Measurements from ENCODE around the gene SLC27A3. TPM values are rescaled to one million over a fixed set of nuclear protein-coding genes. Genes with fewer than 3 reads are reported as not detected.

Gene SLC27A3
- total RNA-seq, 1 donor from 2014 or later: 14.5 TPM

- no peak for DNase-seq
Measured at GRCh38 chr1:153799566-153800465, 24.6 kb downstream of the SLC27A3 start.

DNA sequence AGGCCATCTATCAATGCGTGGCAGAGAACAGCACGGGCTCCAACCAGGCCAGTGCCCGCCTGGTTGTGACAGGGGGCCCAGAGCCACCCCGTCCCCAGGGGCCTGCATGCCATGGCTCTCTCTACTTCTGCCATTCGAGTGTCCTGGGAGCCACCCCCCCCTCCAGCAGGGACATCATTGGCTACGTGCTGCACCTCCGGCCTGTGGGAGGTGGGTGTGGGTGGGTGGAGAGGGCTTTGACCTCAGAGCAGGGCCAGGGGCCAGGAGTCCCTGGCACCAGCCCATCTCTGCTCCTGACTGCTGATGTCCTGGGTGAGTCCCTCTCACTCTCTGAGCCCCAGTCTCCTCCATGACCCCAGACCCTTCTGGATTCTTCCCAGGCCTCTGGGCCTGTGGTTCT is 25.3 kb downstream of the SLC27A3 start:
- DNase-seq: no peak

- DNase-seq: no peak
Measured at GRCh38 chr1:153801028-153801625, 25.9 kb downstream of the SLC27A3 start.

DNA sequence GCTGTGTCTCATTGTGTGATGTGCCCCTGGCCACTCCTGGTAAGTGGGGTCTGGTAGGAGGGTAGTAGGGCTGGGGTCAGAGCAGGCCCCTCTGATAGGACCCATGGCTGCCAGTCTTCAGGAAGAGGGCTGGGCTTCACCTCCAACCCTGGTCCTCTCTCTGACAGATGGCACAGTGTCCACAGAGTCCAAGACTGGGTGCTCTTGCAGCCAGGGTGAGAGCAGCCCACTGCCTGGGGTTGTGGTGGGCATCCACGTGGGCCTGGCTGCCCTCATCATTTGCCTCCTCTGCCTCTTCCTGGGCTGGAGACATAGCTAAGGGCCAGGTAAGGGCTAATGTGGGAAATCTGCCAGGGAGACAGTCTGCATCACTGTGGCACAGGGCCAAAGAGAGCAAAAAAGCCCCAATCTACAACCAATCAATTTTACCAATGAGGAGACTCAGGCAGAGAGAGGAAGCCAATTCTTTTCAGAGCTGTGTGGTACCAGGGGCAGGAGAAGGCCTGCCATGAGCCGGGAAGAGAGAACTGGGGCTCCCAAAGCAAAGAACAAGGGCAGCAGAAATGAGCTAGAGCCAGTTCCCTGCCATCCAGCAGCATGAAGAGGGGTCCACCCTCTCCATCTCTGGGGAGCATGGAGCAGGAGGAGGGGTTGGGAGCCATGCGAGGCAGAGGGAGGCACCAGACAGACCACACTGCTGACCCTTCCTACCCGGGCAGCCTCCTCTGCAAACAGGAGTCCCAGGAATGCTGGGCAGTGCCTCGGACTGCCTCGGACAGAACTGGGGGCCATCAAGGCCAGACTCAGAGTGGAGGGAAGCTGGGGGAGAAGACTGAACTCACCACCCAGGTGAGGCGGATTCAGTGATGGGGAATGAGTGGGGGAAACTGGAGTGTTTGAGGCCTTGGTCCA is 26.8 kb downstream of the SLC27A3 start:
- DNase-seq: no peak

GRCh38 chr1:153803470-153804056 is 28.4 kb downstream of the SLC27A3 start:
- no peak for DNase-seq

DNA sequence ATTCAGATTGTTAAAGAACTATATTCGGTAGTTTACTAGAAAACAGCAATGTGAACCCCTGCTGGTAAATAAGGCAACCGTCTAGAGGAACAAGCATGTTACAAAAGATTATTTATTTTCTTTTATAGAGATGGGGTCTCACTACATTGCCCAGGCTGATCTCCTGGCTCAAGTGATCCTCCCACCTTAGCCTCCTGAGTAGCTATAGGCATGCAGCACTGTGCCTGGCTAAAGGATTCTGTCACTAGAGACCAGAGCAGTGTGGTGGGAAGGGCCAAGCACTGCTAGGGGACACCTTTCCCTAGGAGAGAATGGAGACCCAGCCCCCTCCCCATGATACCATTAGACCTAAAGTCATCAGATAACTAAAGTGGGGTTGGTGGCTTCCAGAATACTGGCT is 28.9 kb downstream of the SLC27A3 start:
- no peak for DNase-seq

DNA sequence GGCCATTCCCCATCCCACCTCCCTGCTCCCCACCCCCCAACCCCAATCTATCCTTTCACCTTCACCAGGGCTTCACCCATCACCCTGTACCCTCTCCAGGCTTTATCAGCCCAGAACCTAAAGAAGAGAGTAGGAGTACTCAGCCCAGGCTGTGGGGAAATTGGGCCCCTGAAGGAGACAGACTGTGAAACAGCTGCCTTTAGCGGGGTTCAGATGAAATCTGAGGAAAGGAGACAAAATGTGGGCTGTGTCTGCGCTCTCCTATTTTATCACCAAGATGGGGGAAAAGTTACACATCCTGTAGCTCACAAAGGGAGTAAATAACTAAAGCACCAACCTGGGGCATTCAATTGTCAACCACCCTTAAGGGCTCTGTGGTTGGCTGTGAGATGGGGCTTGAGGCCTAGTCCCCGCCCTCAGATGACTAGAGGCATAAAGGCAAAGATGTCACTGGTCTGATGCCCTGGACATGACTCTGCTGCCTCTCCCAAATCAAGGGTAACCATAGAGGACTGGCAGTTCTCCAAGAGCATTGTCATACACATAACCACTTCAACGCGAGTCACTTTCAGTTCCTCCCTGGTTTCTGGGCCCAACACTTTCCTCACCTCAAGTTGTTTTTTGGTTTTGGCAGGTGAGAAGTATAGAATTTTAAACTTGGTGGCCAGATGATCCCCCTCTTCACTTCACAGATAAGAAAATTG is 30.0 kb downstream of the SLC27A3 start:
- no peak for DNase-seq

GRCh38 chr1:153805886-153806719 is 30.9 kb downstream of the SLC27A3 start:
- DNase-seq: no peak

DNA sequence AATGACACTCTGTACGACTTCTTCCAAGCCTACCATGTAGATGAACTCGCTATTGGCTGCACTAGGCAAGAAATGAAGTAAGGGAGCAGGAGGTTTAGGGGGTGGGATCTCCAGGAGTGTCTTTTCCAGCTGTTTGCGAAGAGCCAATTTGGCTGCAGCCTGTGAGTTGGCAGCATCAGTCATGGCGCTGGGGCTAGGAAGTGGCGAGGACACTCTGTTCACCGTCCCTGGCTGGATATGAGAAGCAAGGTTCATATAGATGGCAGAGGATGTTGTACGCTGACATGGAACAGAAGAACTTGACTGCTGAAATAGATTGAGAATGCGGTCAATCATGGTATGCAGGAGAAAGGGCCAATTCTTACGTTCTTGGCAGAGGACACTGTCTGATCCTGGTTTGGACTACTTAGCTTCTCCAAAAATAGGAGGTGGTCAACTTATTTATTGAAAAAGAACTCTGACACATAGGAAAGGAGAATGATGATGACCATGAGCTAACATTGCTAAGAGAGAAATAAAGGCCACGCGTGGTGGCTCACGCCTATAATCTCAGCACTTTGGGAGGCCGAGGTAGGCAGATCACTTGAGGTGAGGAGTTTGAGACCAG is 41.2 kb downstream of the SLC27A3 start:
- DNase-seq: no peak

DNA sequence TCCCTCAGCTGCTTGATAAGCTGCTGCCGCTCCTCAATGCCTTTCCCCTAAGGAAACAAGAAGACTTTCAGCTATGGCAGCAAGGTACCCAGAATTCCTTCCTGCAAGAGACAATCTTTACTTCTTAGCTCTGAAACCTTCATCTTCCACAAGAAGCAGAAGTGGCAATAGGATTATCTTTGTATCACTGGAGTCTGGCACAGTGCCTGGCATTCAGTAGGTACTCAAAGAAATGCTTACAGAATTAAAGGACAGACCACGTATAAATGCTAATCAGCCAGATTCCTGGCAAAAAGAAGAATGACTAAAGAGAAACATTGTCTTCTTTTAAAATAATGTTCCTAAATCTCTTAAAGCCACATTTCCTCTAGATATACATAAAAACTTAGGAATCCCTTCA is 43.7 kb downstream of the SLC27A3 start:
- DNase-seq: no peak

DNA sequence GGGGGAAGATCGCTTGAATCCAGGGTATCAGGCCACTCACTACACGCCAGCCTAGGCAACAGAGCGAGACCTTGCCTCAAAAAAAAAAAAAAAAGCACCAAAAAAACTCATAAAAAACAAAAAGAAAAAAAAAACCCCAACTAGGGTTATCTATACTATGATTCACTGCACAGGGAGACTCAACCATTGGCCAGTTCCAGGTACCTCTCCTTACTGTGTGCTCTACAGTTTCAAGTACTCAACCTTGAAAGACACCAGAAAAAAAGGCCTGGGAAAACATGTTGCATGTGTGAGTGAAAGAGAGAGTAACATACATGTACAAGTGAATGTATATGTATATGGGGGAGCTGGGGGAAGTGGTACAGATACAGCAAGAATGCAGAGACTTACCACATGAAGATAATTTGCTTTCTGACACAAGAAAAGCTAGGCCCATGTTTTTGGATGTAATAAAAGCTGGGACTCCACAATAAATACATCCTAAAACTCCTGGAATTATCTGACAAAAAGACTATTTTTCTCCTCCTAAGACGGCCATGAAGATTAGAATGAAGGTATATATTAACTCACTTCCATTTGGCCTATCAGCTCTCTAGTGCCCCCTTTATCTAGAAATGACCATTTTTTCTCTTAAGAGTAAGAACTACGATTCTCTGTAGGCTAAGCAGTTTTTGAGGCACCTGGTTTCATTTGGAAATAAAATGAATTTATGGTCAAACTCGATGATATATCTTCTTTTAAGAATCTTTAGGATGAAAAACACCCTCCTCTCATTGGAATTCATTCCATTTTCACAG is 52.2 kb downstream of the SLC27A3 start:
- DNase-seq: no peak

Small RNA genes lying within 50 kb of the gene (small RNA-seq; reads per million reads assigned to genes)
- gene RF00019: not detected

Other genes starting within 250 kb of the SLC27A3 start
- 9.2 TPM for gene S100A6, start 239.4 kb upstream of the SLC27A3 start, total RNA-seq
- gene S100A5, start 234.5 kb upstream of the SLC27A3 start, total RNA-seq: not detected
- gene S100A4, start 229.6 kb upstream of the SLC27A3 start, total RNA-seq: 0.62 TPM
- gene S100A3, start 226.1 kb upstream of the SLC27A3 start, total RNA-seq: not detected
- gene S100A2, start 209.6 kb upstream of the SLC27A3 start, total RNA-seq: not detected
- gene S100A16, start 162.3 kb upstream of the SLC27A3 start, total RNA-seq: 13.3 TPM
- gene S100A14, start 159.1 kb upstream of the SLC27A3 start, total RNA-seq: 0.47 TPM
- 5.3 TPM for gene S100A13, start 147.9 kb upstream of the SLC27A3 start, total RNA-seq
- 0.47 TPM for gene S100A1, start 147.0 kb upstream of the SLC27A3 start, total RNA-seq
- gene CHTOP, start 141.3 kb upstream of the SLC27A3 start, total RNA-seq: 77.0 TPM
- 36.3 TPM for gene SNAPIN, start 116.7 kb upstream of the SLC27A3 start, total RNA-seq
- 177 TPM for gene ILF2, start 104.4 kb upstream of the SLC27A3 start, total RNA-seq
- gene NPR1, start 96.7 kb upstream of the SLC27A3 start, total RNA-seq: 0.16 TPM
- 33.2 TPM for gene INTS3, start 47.4 kb upstream of the SLC27A3 start, total RNA-seq
- 18.2 TPM for gene GATAD2B, start 147.6 kb downstream of the SLC27A3 start, total RNA-seq
- gene DENND4B, start 171.3 kb downstream of the SLC27A3 start, total RNA-seq: 11.9 TPM
- gene CRTC2, start 183.2 kb downstream of the SLC27A3 start, total RNA-seq: 2.8 TPM
- 30.9 TPM for gene SLC39A1, start 188.1 kb downstream of the SLC27A3 start, total RNA-seq
- 7.2 TPM for gene CREB3L4, start 192.5 kb downstream of the SLC27A3 start, total RNA-seq
- gene JTB, start 202.3 kb downstream of the SLC27A3 start, total RNA-seq: 43.0 TPM
- gene RAB13, start 210.9 kb downstream of the SLC27A3 start, total RNA-seq: 7.0 TPM
- 2,161 TPM for gene RPS27, start 215.4 kb downstream of the SLC27A3 start, total RNA-seq